ENCODE results near the gene SLC16A6. TPM values are rescaled to one million over a fixed set of nuclear protein-coding genes. Genes with fewer than 3 reads are reported as not detected.
A peak's percentile ranks its signal among the peaks of the same experiment; 100 is the strongest.
"Not testable (repeated sequence)": the region's sequence is repeated elsewhere in the genome, so short reads cannot be mapped to it uniquely, and the experiment has no call there.

SLC16A6 gene
- total and polyA plus RNA-seq, 2 experiments from 2014 or later = 0.15 TPM; not detected in 1

GRCh38 chr17:68234726-68235335 lies 56.1 kb downstream of the SLC16A6 start:
- H3K9me3 ChIP-seq (ENCODE audit: low read depth); H3K36me3 ChIP-seq; H3K27ac ChIP-seq; H3K27me3 ChIP-seq; H3K4me1 ChIP-seq (ENCODE audit: low read depth); H3K4me3 ChIP-seq: not testable (repeated sequence)
- DNase-seq (ENCODE audit: low read depth in 1 of 2, low spot score in 1 of 2) = peak in 1 of 2 donors; percentile 68

DNA sequence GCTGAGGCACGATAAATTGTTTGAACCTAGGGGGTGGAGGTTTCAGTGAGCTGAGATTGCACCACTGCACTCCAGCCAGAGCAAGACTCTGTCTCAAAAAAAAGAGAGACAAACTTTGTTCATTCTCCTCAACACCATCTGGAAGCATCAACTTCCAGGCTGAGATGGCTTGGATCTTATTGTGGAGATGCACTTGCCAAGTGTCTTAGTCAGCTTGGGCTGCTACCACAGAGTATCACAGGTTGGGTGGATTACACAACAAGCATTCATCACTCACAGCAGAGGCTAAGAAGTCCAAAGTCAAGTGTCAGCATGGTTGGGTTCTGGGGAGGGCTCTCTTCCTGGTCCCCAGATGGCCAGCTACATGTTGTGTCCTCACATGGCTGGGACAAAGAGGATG lies 58.2 kb downstream of the SLC16A6 start:
- not testable (repeated sequence) for H3K4me3 ChIP-seq; H3K4me1 ChIP-seq (ENCODE audit: low read depth); H3K9me3 ChIP-seq (ENCODE audit: low read depth); H3K27ac ChIP-seq; H3K27me3 ChIP-seq; H3K36me3 ChIP-seq
- DNase-seq (ENCODE audit: low read depth in 1 of 2, low spot score in 1 of 2) = peak in 1 of 2 donors; percentile 14

DNA sequence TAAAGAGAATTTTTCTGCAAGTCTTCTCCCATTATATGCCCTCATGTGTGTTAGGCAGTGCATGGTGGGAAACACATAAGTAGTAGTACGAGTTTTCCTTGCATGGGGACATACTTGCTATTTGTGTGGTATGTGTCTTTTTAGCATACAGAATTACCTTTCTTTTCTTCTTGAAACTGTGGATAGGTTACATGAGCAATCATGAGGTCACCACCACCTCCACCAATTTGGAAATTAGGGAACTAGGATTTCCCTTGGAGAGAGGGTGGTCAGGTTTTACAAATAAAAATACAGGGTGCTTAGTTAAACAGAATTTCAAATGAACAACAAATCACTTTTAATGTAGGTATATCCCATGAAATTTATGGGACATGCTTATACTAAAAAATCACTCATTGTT lies 59.4 kb downstream of the SLC16A6 start:
- no peak overlapping the region for H3K27ac ChIP-seq
- H3K4me3 ChIP-seq = no peak overlapping the region
- no peaks in the 10 kb centered on the region for H3K9me3 ChIP-seq (ENCODE audit: low read depth)
- DNase-seq (ENCODE audit: low read depth in 1 of 2, low spot score in 1 of 2) = no peak
- no peaks in the 10 kb centered on the region for H3K36me3 ChIP-seq
- TF ChIP-seq, protein P1, sequence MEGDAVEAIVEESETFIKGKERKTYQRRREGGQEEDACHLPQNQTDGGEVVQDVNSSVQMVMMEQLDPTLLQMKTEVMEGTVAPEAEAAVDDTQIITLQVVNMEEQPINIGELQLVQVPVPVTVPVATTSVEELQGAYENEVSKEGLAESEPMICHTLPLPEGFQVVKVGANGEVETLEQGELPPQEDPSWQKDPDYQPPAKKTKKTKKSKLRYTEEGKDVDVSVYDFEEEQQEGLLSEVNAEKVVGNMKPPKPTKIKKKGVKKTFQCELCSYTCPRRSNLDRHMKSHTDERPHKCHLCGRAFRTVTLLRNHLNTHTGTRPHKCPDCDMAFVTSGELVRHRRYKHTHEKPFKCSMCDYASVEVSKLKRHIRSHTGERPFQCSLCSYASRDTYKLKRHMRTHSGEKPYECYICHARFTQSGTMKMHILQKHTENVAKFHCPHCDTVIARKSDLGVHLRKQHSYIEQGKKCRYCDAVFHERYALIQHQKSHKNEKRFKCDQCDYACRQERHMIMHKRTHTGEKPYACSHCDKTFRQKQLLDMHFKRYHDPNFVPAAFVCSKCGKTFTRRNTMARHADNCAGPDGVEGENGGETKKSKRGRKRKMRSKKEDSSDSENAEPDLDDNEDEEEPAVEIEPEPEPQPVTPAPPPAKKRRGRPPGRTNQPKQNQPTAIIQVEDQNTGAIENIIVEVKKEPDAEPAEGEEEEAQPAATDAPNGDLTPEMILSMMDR (IDR thresholded peaks at IDR 0.05; ENCODE audit: low read depth, low read length) = no peak
- no peaks in the 10 kb centered on the region for H3K27me3 ChIP-seq
- no peaks in the 10 kb centered on the region for H3K4me1 ChIP-seq (ENCODE audit: low read depth)

DNA sequence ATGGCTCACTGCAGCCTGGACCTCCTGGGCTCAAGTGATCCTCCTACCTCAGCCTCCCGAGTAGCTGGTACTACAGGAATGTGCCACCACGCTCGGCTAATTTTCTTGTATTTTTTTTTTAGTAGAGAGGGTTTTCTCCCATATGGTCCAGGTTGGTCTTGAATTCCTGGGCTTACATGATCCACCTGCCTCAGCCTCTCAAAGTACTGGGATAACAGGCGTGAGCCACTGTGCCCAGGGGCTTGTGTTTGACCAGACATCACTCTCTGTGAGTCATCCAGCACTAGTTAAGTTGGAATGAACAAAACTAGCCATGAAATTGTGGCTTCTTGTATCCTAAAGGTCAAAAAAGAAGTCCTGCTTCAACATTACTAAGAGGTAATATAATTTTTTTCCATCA lies 59.8 kb downstream of the SLC16A6 start:
- not testable (repeated sequence) for H3K36me3 ChIP-seq; H3K4me3 ChIP-seq; H3K4me1 ChIP-seq (ENCODE audit: low read depth); H3K9me3 ChIP-seq (ENCODE audit: low read depth); H3K27ac ChIP-seq; H3K27me3 ChIP-seq; DNase-seq (ENCODE audit: low read depth in 1 of 2, low spot score in 1 of 2)

DNA sequence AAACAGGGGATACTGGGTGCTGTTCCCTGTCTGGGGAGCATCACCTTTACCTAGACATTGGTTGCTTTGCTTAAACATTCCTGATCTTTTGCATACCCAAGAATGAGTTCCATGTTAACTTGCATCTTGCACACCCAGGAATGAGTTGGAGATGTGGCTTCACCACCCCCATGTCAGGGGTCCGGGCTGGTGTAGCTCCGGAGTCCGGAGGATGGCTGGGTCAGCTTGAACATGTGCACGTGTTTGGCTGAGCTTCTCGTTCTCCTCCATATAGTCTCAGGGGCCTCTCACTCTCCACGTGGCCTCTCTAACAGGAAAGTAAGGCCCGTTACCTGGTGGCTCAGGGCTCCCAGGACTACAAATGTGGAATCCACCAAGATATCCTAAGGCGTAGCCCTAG lies 61.3 kb downstream of the SLC16A6 start:
- no peaks in the 10 kb centered on the region for H3K36me3 ChIP-seq
- no peak overlapping the region for H3K27ac ChIP-seq
- H3K27me3 ChIP-seq = no peaks in the 10 kb centered on the region
- no peak for DNase-seq (ENCODE audit: low read depth in 1 of 2, low spot score in 1 of 2)
- TF ChIP-seq, protein P1 (IDR thresholded peaks at IDR 0.05; ENCODE audit: low read depth, low read length) = no peak
- no peaks in the 10 kb centered on the region for H3K9me3 ChIP-seq (ENCODE audit: low read depth)
- H3K4me1 ChIP-seq (ENCODE audit: low read depth) = no peaks in the 10 kb centered on the region
- no peak overlapping the region for H3K4me3 ChIP-seq

- Histone ChIP-seq H3K36me3 (no peaks in the 10 kb centered on the region), H3K4me1 (ENCODE audit: low read depth) (no peaks in the 10 kb centered on the region), H3K27ac (no peak overlapping the region), H3K27me3 (no peaks in the 10 kb centered on the region), H3K4me3 (no peak overlapping the region), H3K9me3 (ENCODE audit: low read depth) (no peaks in the 10 kb centered on the region)
- TF ChIP-seq, protein P1 (IDR thresholded peaks at IDR 0.05; ENCODE audit: low read depth, low read length) = no peak
- DNase-seq (ENCODE audit: low read depth in 1 of 2, low spot score in 1 of 2) = no peak
These were observed 61.9 kb downstream of the SLC16A6 start for GRCh38 chr17:68228817-68229570.

DNA sequence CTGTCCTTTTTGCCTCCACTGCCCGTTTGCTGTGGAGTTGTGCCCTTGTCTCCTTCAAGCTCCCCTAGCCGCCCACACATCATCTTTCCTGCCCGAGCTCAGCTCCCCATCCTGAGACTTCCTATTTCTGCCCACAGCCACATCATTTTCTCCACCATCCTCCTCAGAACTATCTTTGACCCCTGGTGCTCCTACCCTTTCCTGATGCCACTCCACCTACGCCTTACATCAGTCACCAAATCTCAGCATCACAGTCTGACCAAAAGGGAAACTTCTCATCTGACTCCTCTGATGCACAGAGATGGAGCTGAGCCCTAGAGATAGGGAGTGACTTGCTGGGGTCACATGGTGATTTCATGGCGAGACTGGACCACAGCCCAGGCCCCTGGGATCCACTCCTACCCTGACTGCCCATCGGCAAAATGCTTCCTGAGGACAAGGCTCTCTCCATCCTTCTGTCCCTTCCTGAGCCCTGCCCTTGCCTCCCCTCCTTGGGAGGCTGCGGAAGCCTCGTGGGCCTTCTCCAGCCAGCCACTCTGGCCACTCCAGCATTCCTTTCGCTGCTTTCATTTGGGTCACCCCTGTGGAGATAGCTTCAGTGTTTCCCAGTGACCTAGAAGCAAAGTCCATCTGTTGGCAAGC lies 62.8 kb downstream of the SLC16A6 start:
- not testable (repeated sequence) for H3K27ac ChIP-seq; H3K36me3 ChIP-seq; DNase-seq (ENCODE audit: low read depth in 1 of 2, low spot score in 1 of 2); H3K27me3 ChIP-seq; H3K9me3 ChIP-seq (ENCODE audit: low read depth); H3K4me3 ChIP-seq; H3K4me1 ChIP-seq (ENCODE audit: low read depth)

- not testable (repeated sequence) for DNase-seq (ENCODE audit: low read depth in 1 of 2, low spot score in 1 of 2); H3K27me3 ChIP-seq; H3K4me3 ChIP-seq; H3K27ac ChIP-seq; H3K9me3 ChIP-seq (ENCODE audit: low read depth); H3K36me3 ChIP-seq; H3K4me1 ChIP-seq (ENCODE audit: low read depth)
These were observed 65.9 kb downstream of the SLC16A6 start for GRCh38 chr17:68225055-68225454.

Measured in cardiac muscle cell (in vitro differentiated cells and primary cell).